Sigmoid colon (tissue), 7 donors: Measurements from ENCODE around the gene PDK1. TPM values are rescaled to one million over a fixed set of nuclear protein-coding genes. Genes with fewer than 3 reads are reported as not detected.

ENCODE experiments used
- DNase-seq: peaks from one replicate; pipeline ENCODE4 v3.0.0-alpha.2; 2019
- H3K27ac ChIP-seq, 4 donors: fragments of 200-600 bp; sonication (generic); one replicate each; pipeline ENCODE4 v1.5.1; 2016 to 2019; ENCODE audit warnings: mild to moderate bottlenecking in 1 of 4
- H3K27me3 ChIP-seq, 3 donors: fragments of 200-600 bp; sonication (generic); one replicate each; pipeline ENCODE4 v1.5.1; 2019; ENCODE audit warnings: mild to moderate bottlenecking in 1 of 3
- H3K36me3 ChIP-seq, 4 donors: fragments of 200-600 bp; sonication (generic); one replicate each; pipeline ENCODE4 v1.5.1; 2016 to 2019
- H3K4me1 ChIP-seq, 4 donors: fragments of 200-600 bp; sonication (generic); one replicate each; pipeline ENCODE4 v1.5.1; 2017 to 2019
- H3K4me3 ChIP-seq, 4 donors: fragments of 200-600 bp; sonication (generic); one replicate each; pipeline ENCODE4 v1.5.1; 2017 to 2019; ENCODE audit warnings: mild to moderate bottlenecking in 2 of 4, moderate library complexity in 1 of 4
- H3K9me3 ChIP-seq, 4 donors: fragments of 200-600 bp in 3 of 4; sonication (generic) in 3 of 4; one replicate each; pipeline versions ENCODE4 v1.5.1 to v1.6.1; 2013 to 2019
- CTCF ChIP-seq, 4 experiments: fragments of 450-650 bp in 3 of 4; fragments of 200-600 bp in 1 of 4; IDR thresholded peaks; one replicate each; pipeline ENCODE4 v1.5.1; 2016 to 2019; ENCODE audit warnings: antibody characterized with exemption in 4 of 4, mild to moderate bottlenecking in 3 of 4, moderate library complexity in 2 of 4
- EP300 ChIP-seq, 4 donors: sonication (generic); formaldehyde crosslinking; IDR thresholded peaks; one replicate each; pipeline ENCODE4 v1.6.1; 2017; ENCODE audit warnings: antibody characterized with exemption in 4 of 4
- POLR2A ChIP-seq, 2 donors: fragments of 450-650 bp; IDR thresholded peaks; one replicate each; pipeline ENCODE4 v1.6.1; 2016; ENCODE audit warnings: antibody characterized with exemption in 2 of 2, mild to moderate bottlenecking in 2 of 2, moderate library complexity in 2 of 2
- POLR2AphosphoS5 ChIP-seq, 4 donors: sonication (generic); formaldehyde crosslinking; IDR thresholded peaks; one replicate each; pipeline ENCODE4 v1.6.1; 2017; ENCODE audit warnings: antibody characterized with exemption in 4 of 4
- WGBS, 2 donors: extraction: QIAGEN DNeasy Blood & Tissue Kit; methylation state at CpG; one replicate each; pipeline ENCODE4 v1.1.7; 2013; 5-methylcytosine and 5-hydroxymethylcytosine counted together
- intact Hi-C: fragments of 100-400 bp; cut with DNase I; formaldehyde crosslinking; loops from one replicate; pipeline ENCODE4 v1.15.1; 2023
- polyA plus RNA-seq, 3 donors: library from polyadenylated mRNA; stranded (reverse); fragments of 200-250 nt; gene quantifications; one replicate each; pipeline ENCODE4 v1.2.3, GENCODE V29; 2013
- total RNA-seq, 4 donors: library from RNA; depleted of rRNA; stranded (reverse); fragments of >200 nt; gene quantifications; one replicate each; pipeline ENCODE4 v1.1.0, GENCODE V29; 2016
- donor health status: healthy with polysubstance abuse.
- donor health status: Bipolar disorder and iron deficiency.
- donor health status: healthy.

Gene PDK1
- total and polyA plus RNA-seq, 7 donors = 3.5 to 15.0 (median 6.4) TPM

GRCh38 chr2:172634477-172634876, 78.6 kb downstream of the PDK1 start:
- Histone ChIP-seq H3K4me1 (no peaks in the 10 kb centered on the region), H3K27ac (no peak overlapping the region), H3K4me3 (no peak overlapping the region), H3K9me3 (no peaks in the 10 kb centered on the region), H3K36me3 (no peaks in the 10 kb centered on the region), H3K27me3 (no peaks in the 10 kb centered on the region)
- no peak for TF ChIP-seq EP300 (IDR thresholded peaks at IDR 0.05)
- TF ChIP-seq POLR2A (IDR thresholded peaks at IDR 0.05) = no peak
- TF ChIP-seq CTCF (IDR thresholded peaks at IDR 0.05) = no peak
- TF ChIP-seq POLR2AphosphoS5 (IDR thresholded peaks at IDR 0.05) = no peak
- no peak for DNase-seq
- WGBS, 2 donors = 61 to 82% methylated on average over 3 of the region's 3 CpGs
- intact Hi-C loops = no loop called here

- no peaks in the 10 kb centered on the region for H3K9me3 ChIP-seq
- WGBS, 2 donors = 96 to 97% methylated on average over 5 of the region's 5 CpGs
- DNase-seq = no peak
- intact Hi-C loops = no loop called here
- no peaks in the 10 kb centered on the region for H3K27me3 ChIP-seq
- TF ChIP-seq CTCF (IDR thresholded peaks at IDR 0.05) (no peak), POLR2AphosphoS5 (IDR thresholded peaks at IDR 0.05) (no peak), POLR2A (IDR thresholded peaks at IDR 0.05) (no peak), EP300 (IDR thresholded peaks at IDR 0.05) (no peak)
- no peak overlapping the region for H3K27ac ChIP-seq
- H3K4me1 ChIP-seq = no peaks in the 10 kb centered on the region
- no peak overlapping the region for H3K4me3 ChIP-seq
- no peaks in the 10 kb centered on the region for H3K36me3 ChIP-seq
Measured at GRCh38 chr2:172635548-172635947, 79.7 kb downstream of the PDK1 start.

GRCh38 chr2:172639256-172639655, 83.4 kb downstream of the PDK1 start:
- Histone ChIP-seq H3K4me3 (no peak overlapping the region), H3K4me1 (no peaks in the 10 kb centered on the region), H3K27ac (no peak overlapping the region), H3K9me3 (no peaks in the 10 kb centered on the region), H3K36me3 (no peaks in the 10 kb centered on the region), H3K27me3 (no peaks in the 10 kb centered on the region)
- DNase-seq = no peak
- WGBS, 2 donors = 63 to 87% methylated on average over 3 of the region's 3 CpGs
- intact Hi-C loops = no loop called here
- TF ChIP-seq POLR2A (IDR thresholded peaks at IDR 0.05) = no peak

- intact Hi-C loops = no loop called here
- no peak for DNase-seq
- Histone ChIP-seq H3K4me1 (no peaks in the 10 kb centered on the region), H3K36me3 (no peaks in the 10 kb centered on the region), H3K4me3 (no peak overlapping the region), H3K27me3 (no peaks in the 10 kb centered on the region), H3K9me3 (no peaks in the 10 kb centered on the region), H3K27ac (no peak overlapping the region)
- WGBS, 2 donors = 70 to 79% methylated on average over 2 of the region's 2 CpGs
- TF ChIP-seq CTCF (IDR thresholded peaks at IDR 0.05) (no peak), POLR2A (IDR thresholded peaks at IDR 0.05) (no peak), POLR2AphosphoS5 (IDR thresholded peaks at IDR 0.05) (no peak), EP300 (IDR thresholded peaks at IDR 0.05) (no peak)
Measured at GRCh38 chr2:172639823-172640222, 83.9 kb downstream of the PDK1 start.

- intact Hi-C loops = no loop called here
- no peak for DNase-seq
- Histone ChIP-seq H3K27me3 (no peaks in the 10 kb centered on the region), H3K36me3 (no peaks in the 10 kb centered on the region), H3K9me3 (no peaks in the 10 kb centered on the region), H3K4me1 (no peaks in the 10 kb centered on the region), H3K27ac (no peak overlapping the region), H3K4me3 (no peak overlapping the region)
- TF ChIP-seq CTCF (IDR thresholded peaks at IDR 0.05) (no peak), POLR2A (IDR thresholded peaks at IDR 0.05) (no peak), EP300 (IDR thresholded peaks at IDR 0.05) (no peak), POLR2AphosphoS5 (IDR thresholded peaks at IDR 0.05) (no peak)
Measured at GRCh38 chr2:172640389-172640788, 84.5 kb downstream of the PDK1 start.
